Glutamatergic neuron (in vitro differentiated cells): ENCODE data around the gene TWNK. TPM values are rescaled to one million over a fixed set of nuclear protein-coding genes. Genes with fewer than 3 reads are reported as not detected.
A peak's percentile ranks its signal among the peaks of the same experiment; 100 is the strongest.

Source experiments
- DNase-seq: peaks from one replicate; pipeline ENCODE4 v3.0.0; 2022
- H3K27ac Mint-ChIP-seq: one replicate; pipeline ENCODE4 v1.8.0; 2020; ENCODE audit warnings: mild to moderate bottlenecking, mixed read lengths, inconsistent platforms; ENCODE audit not compliant: unreplicated experiment
- H3K27me3 Mint-ChIP-seq: one replicate; pipeline ENCODE4 v1.8.0; 2020; ENCODE audit warnings: mild to moderate bottlenecking, moderate library complexity, mixed read lengths, inconsistent platforms; ENCODE audit not compliant: unreplicated experiment
- H3K36me3 Mint-ChIP-seq: one replicate; pipeline ENCODE4 v1.8.0; 2020; ENCODE audit warnings: mild to moderate bottlenecking, mixed read lengths, inconsistent platforms; ENCODE audit not compliant: unreplicated experiment
- H3K4me1 Mint-ChIP-seq: one replicate; pipeline ENCODE4 v1.8.0; 2020; ENCODE audit warnings: mild to moderate bottlenecking, low read depth, mixed read lengths, inconsistent platforms; ENCODE audit not compliant: unreplicated experiment
- H3K4me3 Mint-ChIP-seq: one replicate; pipeline ENCODE4 v1.8.0; 2020; ENCODE audit warnings: mild to moderate bottlenecking, mixed read lengths, inconsistent platforms; ENCODE audit not compliant: unreplicated experiment
- H3K9me3 Mint-ChIP-seq: one replicate; pipeline ENCODE4 v1.8.0; 2020; ENCODE audit warnings: mild to moderate bottlenecking, moderate library complexity, mixed read lengths, inconsistent platforms; ENCODE audit not compliant: unreplicated experiment
- total RNA-seq: library from RNA; stranded (reverse); fragmentation: NEBNext Ultra II Directional; extraction: Animal tissue kit (Norgen Biotek cat#: 25700); gene quantifications from one replicate; pipeline ENCODE4 v1.2.1, GENCODE V29; 2021; ENCODE audit not compliant: unreplicated experiment
- TF ChIP-seq, protein P1 (sequence below): fragments of 200-600 bp; sonication (generic); IDR thresholded peaks from one replicate; pipeline ENCODE4 v1.5.0; 2021; ENCODE audit not compliant: partially characterized antibody, unreplicated experiment

TWNK gene
- total RNA-seq, 1 donor from 2014 or later = 10.1 TPM

DNA sequence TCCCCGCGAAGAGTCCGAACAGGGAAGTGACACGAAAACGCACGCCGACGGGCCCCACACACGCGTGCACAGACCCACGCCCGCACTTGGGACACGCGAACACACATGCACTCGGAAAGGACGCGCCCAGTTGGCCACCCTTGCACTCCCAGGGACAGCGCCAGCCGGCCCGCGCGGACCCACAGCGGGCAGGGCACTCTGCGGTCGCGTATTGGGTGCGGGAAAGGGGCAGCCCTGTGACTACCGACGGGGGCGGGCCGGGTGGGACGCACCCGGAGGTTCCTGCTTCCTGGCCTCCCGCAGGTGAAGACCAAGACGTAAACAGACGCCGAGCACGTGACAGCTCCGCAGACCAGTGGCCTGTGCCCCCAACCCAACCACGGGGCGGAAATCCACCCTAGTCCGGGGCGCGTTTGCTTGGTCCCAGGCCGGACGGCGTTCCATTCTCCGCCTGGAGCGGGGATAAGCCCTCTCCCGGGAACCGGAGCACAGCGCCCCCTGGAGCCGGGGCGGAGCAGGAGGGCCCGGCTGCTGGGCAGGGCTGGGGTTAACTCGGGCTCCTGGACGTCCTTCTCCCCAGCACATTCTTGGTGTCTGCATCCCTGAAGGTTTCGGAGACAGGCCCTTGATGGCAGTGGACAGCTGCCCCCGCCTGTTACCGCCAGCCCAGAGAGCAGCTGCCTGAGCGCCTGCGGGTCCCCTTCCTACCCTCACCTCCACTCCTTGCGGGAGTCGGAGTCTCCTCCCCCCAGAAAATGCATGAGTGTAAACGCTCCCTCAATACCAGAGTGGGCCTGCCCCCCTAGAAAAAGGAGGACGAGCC, 10.2 kb downstream of the TWNK start:
- Mint-ChIP-seq H3K9me3 (peaks cover 12% of the 10 kb centered on the region), H3K27ac (peak overlapping the region; percentile 97)

DNA sequence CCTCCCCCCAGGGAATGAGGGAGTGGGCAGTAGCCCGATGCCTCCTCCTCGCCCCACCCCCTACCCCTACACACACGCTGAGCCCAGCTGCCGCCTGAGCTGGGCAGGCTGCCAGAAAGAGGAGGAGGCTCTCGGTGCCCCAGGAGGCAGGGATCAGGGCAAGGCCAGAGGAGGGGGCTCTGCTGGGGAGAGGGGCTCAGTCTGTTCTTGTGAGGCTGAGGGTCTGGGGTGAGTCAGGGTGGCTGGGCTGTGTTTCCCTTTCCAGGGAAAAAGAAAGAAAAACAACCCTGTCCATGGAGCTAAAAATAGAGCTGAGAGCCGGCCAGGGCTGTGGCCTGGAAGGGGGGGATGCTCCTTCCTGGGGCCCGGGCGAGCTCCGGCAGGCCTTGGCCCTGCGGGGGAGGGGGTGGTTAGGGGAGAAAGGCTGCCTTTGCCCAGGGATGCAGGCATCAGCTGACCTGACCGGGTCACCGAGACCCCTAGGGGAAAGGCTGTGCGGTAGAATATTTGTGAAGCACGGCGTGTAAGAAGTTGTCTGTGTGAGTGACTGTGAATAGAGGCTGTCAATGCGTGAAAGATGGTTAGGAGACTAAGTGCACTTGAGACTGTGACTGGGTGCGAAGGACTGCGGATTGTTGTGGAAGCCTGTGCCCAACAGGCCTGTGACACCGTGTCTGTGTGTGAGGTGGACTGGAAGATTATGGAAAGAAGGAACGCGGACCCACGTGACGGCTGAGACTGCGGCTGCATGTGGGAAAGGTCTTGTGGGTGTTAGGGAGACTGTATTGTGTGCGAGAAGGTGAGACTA, 11.0 kb downstream of the TWNK start:
- peaks cover 14% of the 10 kb centered on the region for H3K27me3 Mint-ChIP-seq
- H3K4me1 Mint-ChIP-seq = peaks cover 16% of the 10 kb centered on the region
- no peaks in the 10 kb centered on the region for H3K36me3 Mint-ChIP-seq
- DNase-seq = peak; percentile 93
- TF ChIP-seq, protein P1, sequence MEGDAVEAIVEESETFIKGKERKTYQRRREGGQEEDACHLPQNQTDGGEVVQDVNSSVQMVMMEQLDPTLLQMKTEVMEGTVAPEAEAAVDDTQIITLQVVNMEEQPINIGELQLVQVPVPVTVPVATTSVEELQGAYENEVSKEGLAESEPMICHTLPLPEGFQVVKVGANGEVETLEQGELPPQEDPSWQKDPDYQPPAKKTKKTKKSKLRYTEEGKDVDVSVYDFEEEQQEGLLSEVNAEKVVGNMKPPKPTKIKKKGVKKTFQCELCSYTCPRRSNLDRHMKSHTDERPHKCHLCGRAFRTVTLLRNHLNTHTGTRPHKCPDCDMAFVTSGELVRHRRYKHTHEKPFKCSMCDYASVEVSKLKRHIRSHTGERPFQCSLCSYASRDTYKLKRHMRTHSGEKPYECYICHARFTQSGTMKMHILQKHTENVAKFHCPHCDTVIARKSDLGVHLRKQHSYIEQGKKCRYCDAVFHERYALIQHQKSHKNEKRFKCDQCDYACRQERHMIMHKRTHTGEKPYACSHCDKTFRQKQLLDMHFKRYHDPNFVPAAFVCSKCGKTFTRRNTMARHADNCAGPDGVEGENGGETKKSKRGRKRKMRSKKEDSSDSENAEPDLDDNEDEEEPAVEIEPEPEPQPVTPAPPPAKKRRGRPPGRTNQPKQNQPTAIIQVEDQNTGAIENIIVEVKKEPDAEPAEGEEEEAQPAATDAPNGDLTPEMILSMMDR = no peak
- peak overlapping the region; percentile 97 for H3K27ac Mint-ChIP-seq
- peak overlapping the region; percentile 92 for H3K4me3 Mint-ChIP-seq
- peaks cover 12% of the 10 kb centered on the region for H3K9me3 Mint-ChIP-seq

More for the DNA sequence above, 10.2 kb downstream of the TWNK start:
- Mint-ChIP-seq H3K36me3 (no peaks in the 10 kb centered on the region), H3K4me1 (peaks cover 16% of the 10 kb centered on the region), H3K27me3 (peaks cover 14% of the 10 kb centered on the region), H3K4me3 (peak overlapping the region; percentile 92)
- TF ChIP-seq, protein P1 = peak; percentile 91
- peak; percentile 92 for DNase-seq

DNA sequence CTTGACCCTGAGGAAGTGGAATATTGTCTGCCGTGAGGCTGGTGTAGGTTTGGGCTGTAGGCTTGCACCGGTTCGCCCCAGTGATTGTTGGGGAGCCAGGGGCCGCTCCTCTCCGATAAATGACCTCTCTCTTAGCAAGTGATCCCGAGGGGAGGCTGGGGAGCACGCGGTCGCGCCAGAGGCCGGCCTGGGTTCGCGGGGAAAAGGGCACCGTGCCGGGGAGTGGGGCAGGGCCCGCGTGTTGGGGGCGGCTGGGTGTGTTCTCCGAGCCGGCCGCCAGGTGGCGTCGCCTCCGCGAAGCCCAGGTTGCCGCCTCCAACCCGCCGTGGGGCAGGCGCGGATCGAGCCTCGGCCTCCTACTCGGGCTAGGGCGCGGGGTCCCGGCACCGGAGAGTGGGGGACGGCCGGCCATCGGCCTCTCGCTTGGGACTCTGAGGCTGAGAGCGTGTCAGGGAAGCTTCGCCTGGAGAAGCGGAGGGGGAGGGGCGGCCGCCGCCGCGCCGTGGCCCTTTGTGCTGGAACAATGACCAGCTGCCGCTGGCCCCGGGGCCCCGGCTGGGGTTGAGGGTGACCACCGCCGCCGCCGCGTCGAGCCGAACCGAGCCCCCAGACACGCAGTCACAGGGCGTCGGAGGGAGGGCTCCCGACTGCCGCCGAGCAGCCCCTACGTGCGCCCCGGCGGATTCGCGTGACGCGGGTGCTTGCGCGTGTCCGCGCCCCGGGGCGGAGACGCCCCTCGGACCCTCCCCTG, 11.8 kb downstream of the TWNK start:
- no peaks in the 10 kb centered on the region for H3K36me3 Mint-ChIP-seq
- H3K27ac Mint-ChIP-seq = peak overlapping the region; percentile 97
- TF ChIP-seq, protein P1 = peak; percentile 100
- peaks cover 12% of the 10 kb centered on the region for H3K9me3 Mint-ChIP-seq
- H3K4me1 Mint-ChIP-seq = peaks cover 16% of the 10 kb centered on the region
- peak; percentile 87 for DNase-seq
- peak overlapping the region; percentile 92 for H3K4me3 Mint-ChIP-seq
- peaks cover 14% of the 10 kb centered on the region for H3K27me3 Mint-ChIP-seq

DNA sequence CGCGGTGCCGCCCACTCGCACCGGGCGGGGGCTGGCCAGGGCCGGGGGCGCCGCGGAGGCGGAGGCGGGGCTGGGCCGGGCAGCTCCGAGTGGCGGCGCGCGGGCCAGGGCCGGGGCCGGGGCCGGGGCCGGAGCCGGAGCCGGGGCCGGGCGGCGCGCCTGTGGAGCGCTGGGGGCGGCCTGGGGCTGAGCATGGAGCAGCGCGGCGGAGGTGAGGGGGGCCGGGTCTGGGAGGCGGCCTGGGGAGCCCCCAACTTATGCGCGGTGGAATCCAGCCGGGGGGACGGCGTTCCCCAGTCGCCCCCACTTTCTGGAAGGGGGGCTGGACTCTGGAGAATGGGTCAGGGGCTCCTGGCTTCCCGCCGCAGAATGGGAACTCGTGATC, 12.4 kb downstream of the TWNK start, which contains the start of gene LZTS2:
LZTS2 (plus strand) TSS at position 67 of the 385 bp plus-strand sequence. CDS start 2,731 bp downstream, outside the sequence.
- peak within 1 kb of the TSS; percentile 97 for H3K27ac Mint-ChIP-seq
- H3K4me3 Mint-ChIP-seq = peak within 1 kb of the TSS; percentile 92
- DNase-seq = peak; percentile 59
- TF ChIP-seq, protein P1 = no peak
- H3K9me3 Mint-ChIP-seq = peaks cover 12% of the 10 kb centered on the region
- no peaks in the 10 kb centered on the region for H3K36me3 Mint-ChIP-seq
- peaks cover 11% of the 10 kb centered on the region for H3K27me3 Mint-ChIP-seq
- H3K4me1 Mint-ChIP-seq = peaks cover 14% of the 10 kb centered on the region
